IMR-90 (cell line): ENCODE results near the gene NIPBL.

Experiments used
- CTCF ChIP-seq: conservative IDR thresholded peaks from 2 replicates; pipeline ENCODE4 v1.5.1; 2012; ENCODE audit warnings: mild to moderate bottlenecking, low read depth, low read length, improper control_type of control experiment
- ELK1 ChIP-seq: fragments of 150-350 bp; IDR thresholded peaks from 2 replicates; pipeline ENCODE4 v1.6.1; 2016; ENCODE audit warnings: low read depth, mild to moderate bottlenecking, low read length, moderate library complexity, borderline replicate concordance
- FOS ChIP-seq: fragments of 150-350 bp; IDR thresholded peaks from 2 replicates; pipeline ENCODE4 v1.6.1; 2016; ENCODE audit warnings: low read depth, low read length
- TF ChIP-seq, protein P1 (sequence below): fragments of 150-350 bp; IDR thresholded peaks from 2 replicates; pipeline ENCODE4 v1.6.1; 2017; ENCODE audit warnings: mild to moderate bottlenecking, antibody characterized with exemption, low read length, low read depth

DNA sequence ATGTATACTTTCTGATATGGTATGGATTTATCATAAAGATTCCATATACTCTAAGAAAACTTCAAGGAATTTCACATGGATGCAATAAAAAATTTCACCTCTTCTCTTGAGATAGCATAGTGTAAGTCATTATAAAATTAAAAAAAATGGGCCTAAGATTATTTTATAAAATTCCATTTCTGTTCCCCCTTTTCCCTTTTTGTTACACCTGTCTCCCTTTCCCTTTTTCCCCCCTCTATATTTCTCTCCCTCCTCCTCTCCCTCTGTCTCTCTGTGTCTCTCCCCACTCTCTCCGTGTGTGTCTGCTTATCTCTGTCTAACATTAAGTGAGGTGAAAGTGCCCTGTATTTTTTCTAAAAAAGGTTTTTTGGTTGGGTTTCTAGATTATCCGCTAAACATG lies 180.2 kb downstream of the NIPBL start:
- TF ChIP-seq FOS: no peak
- no peak for TF ChIP-seq CTCF
- TF ChIP-seq, protein P1, sequence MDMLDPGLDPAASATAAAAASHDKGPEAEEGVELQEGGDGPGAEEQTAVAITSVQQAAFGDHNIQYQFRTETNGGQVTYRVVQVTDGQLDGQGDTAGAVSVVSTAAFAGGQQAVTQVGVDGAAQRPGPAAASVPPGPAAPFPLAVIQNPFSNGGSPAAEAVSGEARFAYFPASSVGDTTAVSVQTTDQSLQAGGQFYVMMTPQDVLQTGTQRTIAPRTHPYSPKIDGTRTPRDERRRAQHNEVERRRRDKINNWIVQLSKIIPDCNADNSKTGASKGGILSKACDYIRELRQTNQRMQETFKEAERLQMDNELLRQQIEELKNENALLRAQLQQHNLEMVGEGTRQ: no peak
- TF ChIP-seq ELK1: no peak
